Keratinocyte (primary cell): Measurements from ENCODE around the gene NPHS1. TPM values are rescaled to one million over a fixed set of nuclear protein-coding genes. Genes with fewer than 3 reads are reported as not detected.

Experiments used
- DNase-seq: peaks from one replicate; pipeline ENCODE4 v3.0.0-alpha.2; 2011; ENCODE audit warnings: low read depth, missing footprints, low spot score
- FAIRE-seq: peaks from 2 replicates; lab custom pipeline; 2011; peaks lifted over from hg19 to GRCh38; lab: Jason Lieb, UNC
- H2AFZ ChIP-seq: 2 replicates; pipeline ENCODE4 v1.6.0; 2012; ENCODE audit warnings: low read length, control low read depth, inconsistent platforms; ENCODE audit not compliant: control insufficient read depth
- H3K27ac ChIP-seq: 2 replicates; pipeline ENCODE4 v1.5.1; 2011; ENCODE audit warnings: low read length; ENCODE audit not compliant: control insufficient read depth, insufficient read depth
- H3K27me3 ChIP-seq: 3 replicates; pipeline ENCODE4 v1.6.0; 2011; ENCODE audit warnings: low read length; ENCODE audit not compliant: control insufficient read depth, insufficient read depth; ENCODE audit errors: extremely low read depth
- H3K36me3 ChIP-seq, 2 experiments: 2 replicates in 1 of 2; 3 replicates in 1 of 2; pipeline ENCODE4 v1.5.1; 2011; ENCODE audit warnings: low read length in 2 of 2, mild to moderate bottlenecking in 1 of 2; ENCODE audit not compliant: control insufficient read depth in 2 of 2, insufficient read depth in 2 of 2; ENCODE audit errors: extremely low read depth in 1 of 2
- H3K4me1 ChIP-seq: 3 replicates; pipeline ENCODE4 v1.5.1; 2011; ENCODE audit warnings: low read length; ENCODE audit not compliant: control insufficient read depth, insufficient read depth; ENCODE audit errors: extremely low read depth
- H3K4me2 ChIP-seq: 3 replicates; pipeline ENCODE4 v1.6.0; 2011; ENCODE audit warnings: low read depth, low read length; ENCODE audit not compliant: control insufficient read depth, insufficient read depth; ENCODE audit errors: extremely low read depth
- H3K4me3 ChIP-seq, 3 experiments: fragments of 200-600 bp in 1 of 3; sonication (generic) in 1 of 3; 2 replicates in 2 of 3; 3 replicates in 1 of 3; pipeline ENCODE4 v1.5.1; 2011 to 2016; ENCODE audit warnings: low read length in 3 of 3, mild to moderate bottlenecking in 3 of 3, control low read depth in 2 of 3, inconsistent platforms in 1 of 3, low read depth in 1 of 3, mixed read lengths in 1 of 3, mixed run types in 1 of 3, moderate library complexity in 1 of 3; ENCODE audit not compliant: control insufficient read depth in 2 of 3, insufficient read depth in 2 of 3; ENCODE audit errors: extremely low read depth in 1 of 3
- H3K79me2 ChIP-seq: 2 replicates; pipeline ENCODE4 v1.6.0; 2012; ENCODE audit warnings: low read length; ENCODE audit not compliant: control insufficient read depth, insufficient read depth
- H3K9ac ChIP-seq: 3 replicates; pipeline ENCODE4 v1.6.0; 2011; ENCODE audit warnings: low read length; ENCODE audit not compliant: control insufficient read depth, insufficient read depth; ENCODE audit errors: extremely low read depth
- H3K9me1 ChIP-seq: 3 replicates; pipeline ENCODE4 v1.6.0; 2011; ENCODE audit warnings: low read length; ENCODE audit not compliant: control insufficient read depth, insufficient read depth; ENCODE audit errors: extremely low read depth
- H3K9me3 ChIP-seq: 2 replicates; pipeline ENCODE4 v1.5.1; 2012; ENCODE audit warnings: low read depth, low read length; ENCODE audit not compliant: control insufficient read depth
- H4K20me1 ChIP-seq: 3 replicates; pipeline ENCODE4 v1.6.0; 2011; ENCODE audit warnings: low read length; ENCODE audit not compliant: control insufficient read depth, insufficient read depth; ENCODE audit errors: extremely low read depth
- EZH2 ChIP-seq: IDR thresholded peaks from one replicate; pipeline ENCODE4 v1.6.1; 2012; ENCODE audit warnings: inconsistent platforms, mild to moderate bottlenecking, low read length, moderate library complexity
- dilution Hi-C: fragments of 300-500 bp; cut with MboI; formaldehyde crosslinking; loops from one replicate; pipeline ENCODE4 v1.7.0; 2020; ENCODE audit warnings: low sequenced_read_pairs; ENCODE audit not compliant: extremely low pct_ligation_motif_present
- polyA plus RNA-seq, 5 experiments: library from polyadenylated mRNA; depleted of rRNA in 3 of 5; stranded (reverse) in 3 of 5; stranded (forward) in 1 of 5; unstranded in 1 of 5; fragments of >200 nt; gene quantifications; 1 replicate in 1 of 5; 2 replicates in 3 of 5; 3 replicates in 1 of 5; pipeline versions ENCODE4 v1.2.1 to v1.2.3, GENCODE V29; 2011 to 2012; ENCODE audit warnings: missing spikeins in 2 of 5, low read depth in 1 of 5, low replicate concordance in 1 of 5
- TF ChIP-seq, protein P1 (sequence below), 3 experiments: IDR thresholded peaks in 1 of 3; conservative IDR thresholded peaks in 1 of 3; optimal IDR thresholded peaks in 1 of 3; 2 replicates in 2 of 3; 3 replicates in 1 of 3; pipeline versions ENCODE3 to v1.5.1; 2011; ENCODE audit warnings: low read length in 3 of 3, mild to moderate bottlenecking in 3 of 3, moderate library complexity in 2 of 3, control low read depth in 1 of 3, inconsistent platforms in 1 of 3; ENCODE audit not compliant: insufficient read depth in 2 of 3; ENCODE audit errors: extremely low read depth in 1 of 3

The NPHS1 gene
- polyA plus RNA-seq, 1 donor (not counting 4 experiments of a cell fraction or from before 2014, with no cell fraction given): not detected

DNA sequence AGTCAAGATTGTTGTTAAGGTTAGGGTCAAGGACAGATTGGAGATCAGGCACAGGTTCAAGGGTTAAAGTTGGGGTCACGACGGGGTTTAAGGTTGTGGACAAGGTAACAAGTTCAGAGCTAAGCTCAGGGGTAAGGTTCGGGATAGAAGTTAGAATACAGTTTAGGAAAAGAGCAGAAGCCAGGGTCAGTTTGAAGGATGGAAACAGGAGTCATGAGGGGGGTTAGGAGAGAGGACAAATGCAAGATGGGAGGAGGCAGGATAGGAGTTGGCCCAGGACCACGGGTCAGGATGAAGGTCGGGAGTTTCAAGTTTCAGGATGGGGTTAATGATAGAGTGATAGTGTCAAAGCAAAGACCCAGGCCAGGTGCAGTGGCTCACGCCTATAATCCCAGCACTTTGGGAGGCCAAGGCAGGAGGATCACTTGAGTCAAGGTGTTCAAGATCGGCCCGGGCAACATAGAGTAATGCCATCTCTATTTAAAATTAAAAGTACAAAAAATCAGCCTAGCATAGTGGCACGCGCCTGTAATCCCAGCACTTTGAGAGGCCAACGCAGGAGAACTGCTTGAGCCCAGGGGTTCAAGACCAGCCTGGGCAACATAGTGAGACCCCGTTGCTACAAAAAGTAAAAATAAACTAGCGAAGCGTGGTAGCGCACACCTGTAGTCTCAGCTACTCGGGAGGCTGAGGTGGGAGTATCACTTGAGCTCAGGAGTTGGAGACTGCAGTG lies 7.7 kb downstream of the NPHS1 start:
- Histone ChIP-seq H3K4me3 (peak overlapping the region in 1 of 3 experiments; percentile 60), H3K36me3 (no peaks in the 10 kb centered on the region), H3K27ac (no peak overlapping the region), H4K20me1 (no peaks in the 10 kb centered on the region), H3K9ac (no peak overlapping the region), H3K79me2 (no peaks in the 10 kb centered on the region), H3K4me1 (peaks cover 3% of the 10 kb centered on the region), H3K27me3 (peaks cover 38% of the 10 kb centered on the region), H3K9me1 (no peaks in the 10 kb centered on the region), H3K9me3 (no peaks in the 10 kb centered on the region), H3K4me2 (peak overlapping the region; percentile 74), H2AFZ (no peak overlapping the region)
- FAIRE-seq: no peak
- no peak for DNase-seq
- TF ChIP-seq EZH2: no peak
- TF ChIP-seq, protein P1, sequence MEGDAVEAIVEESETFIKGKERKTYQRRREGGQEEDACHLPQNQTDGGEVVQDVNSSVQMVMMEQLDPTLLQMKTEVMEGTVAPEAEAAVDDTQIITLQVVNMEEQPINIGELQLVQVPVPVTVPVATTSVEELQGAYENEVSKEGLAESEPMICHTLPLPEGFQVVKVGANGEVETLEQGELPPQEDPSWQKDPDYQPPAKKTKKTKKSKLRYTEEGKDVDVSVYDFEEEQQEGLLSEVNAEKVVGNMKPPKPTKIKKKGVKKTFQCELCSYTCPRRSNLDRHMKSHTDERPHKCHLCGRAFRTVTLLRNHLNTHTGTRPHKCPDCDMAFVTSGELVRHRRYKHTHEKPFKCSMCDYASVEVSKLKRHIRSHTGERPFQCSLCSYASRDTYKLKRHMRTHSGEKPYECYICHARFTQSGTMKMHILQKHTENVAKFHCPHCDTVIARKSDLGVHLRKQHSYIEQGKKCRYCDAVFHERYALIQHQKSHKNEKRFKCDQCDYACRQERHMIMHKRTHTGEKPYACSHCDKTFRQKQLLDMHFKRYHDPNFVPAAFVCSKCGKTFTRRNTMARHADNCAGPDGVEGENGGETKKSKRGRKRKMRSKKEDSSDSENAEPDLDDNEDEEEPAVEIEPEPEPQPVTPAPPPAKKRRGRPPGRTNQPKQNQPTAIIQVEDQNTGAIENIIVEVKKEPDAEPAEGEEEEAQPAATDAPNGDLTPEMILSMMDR (optimal IDR thresholded peaks at IDR 0.05 in 1 of 3, IDR thresholded peaks at IDR 0.05 in 1 of 3, conservative IDR thresholded peaks at IDR 0.05 in 1 of 3; ENCODE audit: extremely low read depth in 1 of 3, insufficient read depth in 2 of 3, low read length in 3 of 3): no peak
- dilution Hi-C loops: no loop called here

DNA sequence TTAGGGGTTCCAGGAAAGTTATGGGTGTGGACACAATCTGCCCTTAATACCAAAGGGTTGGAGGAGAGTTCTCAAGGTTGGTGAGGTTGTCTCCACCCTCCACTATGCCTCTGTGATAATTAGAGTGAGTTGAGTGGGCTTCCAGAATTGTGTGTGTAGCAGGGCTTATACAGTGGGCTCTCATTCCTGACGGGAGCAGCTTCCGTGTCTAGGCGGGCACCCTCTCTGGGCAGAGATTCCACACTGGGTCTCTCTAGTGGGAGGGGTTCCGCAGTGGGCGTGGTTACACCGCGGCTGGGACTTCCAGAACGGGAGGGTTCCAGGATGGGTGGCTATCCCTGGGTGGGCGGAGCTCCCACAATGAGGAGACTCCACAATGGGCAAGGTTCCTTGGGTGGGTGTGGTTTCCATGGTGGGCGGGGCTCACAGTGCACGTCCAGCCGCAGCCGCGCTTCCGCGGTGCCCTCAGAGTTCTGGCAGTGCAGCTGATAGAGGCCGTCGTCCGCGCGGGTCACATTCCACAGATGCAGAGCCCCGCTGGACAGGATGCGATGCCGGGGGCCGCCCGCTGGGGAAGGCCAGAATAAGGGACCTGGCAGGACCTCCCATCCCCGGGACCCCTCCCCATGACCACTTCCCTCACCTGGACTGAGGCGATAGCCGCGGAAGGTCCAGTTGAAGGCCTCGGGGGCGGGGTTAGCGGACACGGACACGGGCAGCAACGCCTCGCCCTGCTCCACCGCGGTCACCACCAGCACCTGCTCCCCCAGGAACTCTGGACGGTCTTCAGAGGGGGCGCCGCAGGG lies 8.4 kb downstream of the NPHS1 start:
- no peak overlapping the region for H2AFZ ChIP-seq
- no peaks in the 10 kb centered on the region for H3K36me3 ChIP-seq
- dilution Hi-C loops: no loop called here
- peaks cover 2% of the 10 kb centered on the region for H3K9me3 ChIP-seq
- H3K4me3 ChIP-seq: no peak overlapping the region
- DNase-seq (no peak), FAIRE-seq (no peak)
- TF ChIP-seq, protein P1 (optimal IDR thresholded peaks at IDR 0.05 in 1 of 3, IDR thresholded peaks at IDR 0.05 in 1 of 3, conservative IDR thresholded peaks at IDR 0.05 in 1 of 3; ENCODE audit: extremely low read depth in 1 of 3, insufficient read depth in 2 of 3, low read length in 3 of 3): no peak
- TF ChIP-seq EZH2: no peak
- H3K79me2 ChIP-seq: no peaks in the 10 kb centered on the region
- no peaks in the 10 kb centered on the region for H3K9me1 ChIP-seq
- no peak overlapping the region for H3K27ac ChIP-seq
- peaks cover 34% of the 10 kb centered on the region for H3K27me3 ChIP-seq
- peaks cover 3% of the 10 kb centered on the region for H3K4me1 ChIP-seq
- no peak overlapping the region for H3K9ac ChIP-seq
- H4K20me1 ChIP-seq: no peaks in the 10 kb centered on the region
- no peak overlapping the region for H3K4me2 ChIP-seq
